GM23248 (cell line): ENCODE data around the gene PEX7.

Experiments
- EZH2 ChIP-seq: fragments of 200-600 bp; sonication (generic); IDR thresholded peaks from 2 replicates; pipeline ENCODE4 v1.6.1; 2018; ENCODE audit warnings: antibody characterized with exemption, mild to moderate bottlenecking; ENCODE audit not compliant: insufficient read depth, poor library complexity, severe bottlenecking
- EZH2phosphoT487 ChIP-seq: fragments of 200-600 bp; sonication (generic); IDR thresholded peaks from 2 replicates; pipeline ENCODE4 v1.6.1; 2018; ENCODE audit warnings: antibody characterized with exemption, moderate library complexity, mild to moderate bottlenecking, low read depth; ENCODE audit not compliant: insufficient read depth

- no peak for TF ChIP-seq EZH2
- TF ChIP-seq EZH2phosphoT487 = no peak
Observed at GRCh38 chr6:136886091-136886490, 63.7 kb downstream of the PEX7 start.
